Gastroesophageal sphincter (tissue), 4 donors: ENCODE data around the gene FUT3. TPM values are rescaled to one million over a fixed set of nuclear protein-coding genes. Genes with fewer than 3 reads are reported as not detected.

Experiments
- ATAC-seq: fragments of 150-250 bp; one replicate; pipeline ENCODE4 v1.9.1; 2016; ENCODE audit warnings: mild to moderate bottlenecking, moderate library complexity
- H3K27ac ChIP-seq, 4 donors: fragments of 200-600 bp; sonication (generic) in 3 of 4; 1 replicate in 3 of 4; 2 replicates in 1 of 4; pipeline ENCODE4 v1.5.1; 2016 to 2019
- H3K27me3 ChIP-seq: fragments of 200-600 bp; sonication (generic); one replicate; pipeline ENCODE4 v1.5.1; 2019
- H3K36me3 ChIP-seq, 2 donors: fragments of 200-600 bp; sonication (generic); one replicate each; pipeline ENCODE4 v1.5.1; 2019; ENCODE audit warnings: control low read depth in 1 of 2
- H3K4me1 ChIP-seq, 3 donors: fragments of 200-600 bp; sonication (generic); 1 replicate in 2 of 3; 2 replicates in 1 of 3; pipeline ENCODE4 v1.5.1; 2016 to 2019; ENCODE audit warnings: control low read depth in 2 of 3
- H3K4me3 ChIP-seq, 2 donors: fragments of 200-600 bp; sonication (generic); one replicate each; pipeline ENCODE4 v1.5.1; 2019; ENCODE audit warnings: mild to moderate bottlenecking in 1 of 2, moderate library complexity in 1 of 2
- H3K9me3 ChIP-seq, 3 donors: fragments of 200-600 bp; sonication (generic); one replicate each; pipeline ENCODE4 v1.5.1; 2017 to 2019; ENCODE audit warnings: control low read depth in 2 of 3
- EP300 ChIP-seq: sonication (generic); formaldehyde crosslinking; IDR thresholded peaks from one replicate; pipeline ENCODE4 v1.6.1; 2017; ENCODE audit warnings: antibody characterized with exemption, mild to moderate bottlenecking
- POLR2A ChIP-seq, 2 donors: fragments of 450-650 bp; IDR thresholded peaks; one replicate each; pipeline ENCODE4 v1.6.1; 2017; ENCODE audit warnings: antibody characterized with exemption in 2 of 2, mild to moderate bottlenecking in 2 of 2, moderate library complexity in 1 of 2
- POLR2AphosphoS5 ChIP-seq: sonication (generic); formaldehyde crosslinking; IDR thresholded peaks from one replicate; pipeline ENCODE4 v1.6.1; 2017; ENCODE audit warnings: antibody characterized with exemption
- WGBS, 2 donors: methylation state at CpG; one replicate each; pipeline ENCODE4 v1.1.5; 2018; ENCODE audit warnings: low coverage in 1 of 2; 5-methylcytosine and 5-hydroxymethylcytosine counted together
- total RNA-seq, 4 donors: library from RNA; depleted of rRNA; stranded (reverse); fragments of >200 nt; gene quantifications; one replicate each; pipeline ENCODE4 v1.1.0, GENCODE V29; 2016
- TF ChIP-seq, protein P1 (sequence below), 4 experiments: fragments of 200-600 bp in 2 of 4; fragments of 450-650 bp in 2 of 4; sonication (generic) in 1 of 4; IDR thresholded peaks; one replicate each; pipeline ENCODE4 v1.5.1; 2017 to 2019; ENCODE audit warnings: antibody characterized with exemption in 4 of 4, mild to moderate bottlenecking in 2 of 4, moderate library complexity in 2 of 4

The FUT3 gene
- total RNA-seq, 4 donors from 2014 or later, result 0.12 to 4.8 (median 4.5) TPM; not detected in 1

DNA sequence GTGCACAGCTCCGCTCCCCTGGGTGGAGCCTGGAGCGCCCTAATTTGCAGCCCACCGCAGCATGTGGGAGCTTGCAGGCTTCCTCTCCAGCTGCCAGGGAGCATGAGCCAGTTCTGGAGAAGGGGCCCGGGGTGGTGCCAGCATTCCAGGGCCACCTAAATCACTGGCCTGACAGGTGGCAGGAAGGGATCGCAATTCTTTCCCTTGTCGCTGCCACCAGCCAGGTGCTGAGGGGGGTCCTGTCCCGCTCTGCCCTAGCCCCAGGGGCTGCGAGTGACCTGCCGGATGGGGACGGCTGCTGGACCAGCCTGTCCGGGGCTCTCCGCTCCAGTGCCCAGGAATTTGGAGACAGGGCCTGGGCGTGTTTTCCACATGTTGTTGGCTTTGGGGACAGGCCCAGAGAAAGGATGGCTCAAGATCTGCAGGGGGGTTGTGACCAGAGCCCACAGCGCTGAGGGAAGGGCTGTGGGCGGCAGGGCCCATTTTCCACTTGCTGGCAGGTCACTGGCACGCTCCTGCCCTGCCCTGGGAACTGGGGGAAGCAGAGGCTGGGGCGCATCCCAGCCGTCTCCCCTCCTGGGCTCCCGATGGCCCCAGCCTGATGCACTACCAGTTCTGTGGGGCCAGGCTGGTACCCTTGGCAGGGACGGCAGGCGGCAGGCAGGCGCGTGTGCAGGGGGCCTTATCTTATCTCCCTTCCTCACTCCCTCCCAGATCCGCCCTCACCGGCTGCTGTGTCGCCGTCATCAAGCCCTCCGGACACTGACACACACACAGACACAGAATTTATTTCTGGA lies 42.9 kb upstream of the FUT3 start:
- WGBS, 2 donors, result 75 to 80% methylated on average over 2 to 8 of the region's 28 CpGs
- no peak overlapping the region for H3K4me3 ChIP-seq
- peaks cover 0 to 54% (median 20%) of the 10 kb centered on the region in 3 donors for H3K4me1 ChIP-seq
- peak overlapping the region in 2 of 4 donors; percentile 25 to 27 for H3K27ac ChIP-seq
- TF ChIP-seq POLR2A (IDR thresholded peaks at IDR 0.05) (no peak), POLR2AphosphoS5 (no peak), EP300 (no peak)
- TF ChIP-seq, protein P1, sequence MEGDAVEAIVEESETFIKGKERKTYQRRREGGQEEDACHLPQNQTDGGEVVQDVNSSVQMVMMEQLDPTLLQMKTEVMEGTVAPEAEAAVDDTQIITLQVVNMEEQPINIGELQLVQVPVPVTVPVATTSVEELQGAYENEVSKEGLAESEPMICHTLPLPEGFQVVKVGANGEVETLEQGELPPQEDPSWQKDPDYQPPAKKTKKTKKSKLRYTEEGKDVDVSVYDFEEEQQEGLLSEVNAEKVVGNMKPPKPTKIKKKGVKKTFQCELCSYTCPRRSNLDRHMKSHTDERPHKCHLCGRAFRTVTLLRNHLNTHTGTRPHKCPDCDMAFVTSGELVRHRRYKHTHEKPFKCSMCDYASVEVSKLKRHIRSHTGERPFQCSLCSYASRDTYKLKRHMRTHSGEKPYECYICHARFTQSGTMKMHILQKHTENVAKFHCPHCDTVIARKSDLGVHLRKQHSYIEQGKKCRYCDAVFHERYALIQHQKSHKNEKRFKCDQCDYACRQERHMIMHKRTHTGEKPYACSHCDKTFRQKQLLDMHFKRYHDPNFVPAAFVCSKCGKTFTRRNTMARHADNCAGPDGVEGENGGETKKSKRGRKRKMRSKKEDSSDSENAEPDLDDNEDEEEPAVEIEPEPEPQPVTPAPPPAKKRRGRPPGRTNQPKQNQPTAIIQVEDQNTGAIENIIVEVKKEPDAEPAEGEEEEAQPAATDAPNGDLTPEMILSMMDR (IDR thresholded peaks at IDR 0.05), result no peak
- H3K36me3 ChIP-seq, result peaks cover 0 to 39% of the 10 kb centered on the region in 2 donors
- no peaks in the 10 kb centered on the region for H3K9me3 ChIP-seq
- ATAC-seq, result no peak
- H3K27me3 ChIP-seq, result peaks cover 16% of the 10 kb centered on the region

DNA sequence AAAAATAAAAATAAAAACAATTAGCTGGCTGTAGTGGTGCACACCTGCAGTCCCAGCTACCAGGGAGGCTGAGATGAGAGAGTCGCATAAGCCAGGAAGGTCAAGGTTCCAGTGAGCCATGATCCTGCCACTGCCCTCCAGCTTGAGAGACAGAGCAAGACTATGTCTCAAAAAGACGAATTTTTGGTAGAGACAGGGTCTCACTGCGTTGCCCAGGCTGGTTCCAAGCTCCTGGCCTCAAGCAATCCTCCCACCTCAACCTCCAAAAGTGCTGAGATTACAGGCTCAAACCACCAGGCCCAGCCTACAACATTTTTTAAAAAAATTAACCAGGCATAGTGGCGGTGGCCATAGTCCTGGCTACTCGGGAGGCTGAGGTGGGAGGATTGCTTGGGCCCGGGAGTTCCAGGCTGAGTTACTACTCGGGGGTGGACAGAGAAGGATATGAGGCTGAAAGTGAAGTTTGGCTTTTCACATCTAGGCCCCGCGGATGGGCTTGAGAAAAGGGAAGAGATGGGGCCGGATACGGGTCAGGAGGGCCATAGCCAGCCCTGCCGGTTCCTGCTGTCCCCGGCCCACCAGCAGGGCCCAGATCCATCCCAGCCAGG lies 42.2 kb upstream of the FUT3 start:
- no peak for ATAC-seq
- peaks cover 0 to 54% (median 20%) of the 10 kb centered on the region in 3 donors for H3K4me1 ChIP-seq
- H3K4me3 ChIP-seq, result no peak overlapping the region
- no peaks in the 10 kb centered on the region for H3K9me3 ChIP-seq
- peak overlapping the region in 2 of 4 donors; percentile 25 to 27 for H3K27ac ChIP-seq
- WGBS, 2 donors, result 62 to 100% methylated on average over 1 to 7 of the region's 13 CpGs
- TF ChIP-seq EP300 (no peak), POLR2AphosphoS5 (no peak), POLR2A (IDR thresholded peaks at IDR 0.05) (no peak)
- TF ChIP-seq, protein P1 (IDR thresholded peaks at IDR 0.05), result no peak
- peaks cover 16% of the 10 kb centered on the region for H3K27me3 ChIP-seq
- peaks cover 0 to 39% of the 10 kb centered on the region in 2 donors for H3K36me3 ChIP-seq

DNA sequence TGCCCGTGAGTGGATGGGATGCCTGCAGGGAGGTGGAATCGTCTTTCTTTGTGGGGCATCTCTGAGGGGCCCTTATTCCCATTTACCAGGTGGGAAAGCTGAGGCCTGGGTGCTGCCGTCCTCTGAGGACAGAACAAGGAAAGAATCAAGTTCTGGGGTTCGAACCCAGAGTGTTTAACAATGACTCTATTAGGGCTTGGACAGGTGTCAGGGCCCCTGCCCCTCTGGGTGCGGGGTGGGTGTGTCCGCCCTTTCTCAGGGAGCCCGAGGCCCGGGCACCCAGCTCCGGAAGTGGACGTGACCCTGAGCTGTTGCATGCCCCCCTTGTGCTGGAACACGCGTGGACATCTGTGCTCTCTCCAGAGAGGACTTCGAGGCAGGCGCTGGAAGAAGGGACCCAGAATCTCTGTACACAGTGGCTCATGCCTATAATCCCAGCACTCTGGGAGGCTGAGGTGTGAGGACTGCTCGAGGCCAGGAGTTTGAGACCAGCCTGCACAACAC lies 41.6 kb upstream of the FUT3 start:
- 65% methylated on average over 6 of the region's 15 CpGs; no CpG with 5 or more reads in 1 of the 2 donors for WGBS, 2 donors
- peaks cover 16% of the 10 kb centered on the region for H3K27me3 ChIP-seq
- TF ChIP-seq EP300 (no peak), POLR2A (IDR thresholded peaks at IDR 0.05) (no peak), POLR2AphosphoS5 (no peak)
- TF ChIP-seq, protein P1 (IDR thresholded peaks at IDR 0.05), result no peak
- peak overlapping the region in 2 of 4 donors; percentile 25 to 27 for H3K27ac ChIP-seq
- no peak overlapping the region for H3K4me3 ChIP-seq
- peaks cover 0 to 49% (median 20%) of the 10 kb centered on the region in 3 donors for H3K4me1 ChIP-seq
- no peak for ATAC-seq
- no peaks in the 10 kb centered on the region for H3K9me3 ChIP-seq
- H3K36me3 ChIP-seq, result peaks cover 0 to 39% of the 10 kb centered on the region in 2 donors

DNA sequence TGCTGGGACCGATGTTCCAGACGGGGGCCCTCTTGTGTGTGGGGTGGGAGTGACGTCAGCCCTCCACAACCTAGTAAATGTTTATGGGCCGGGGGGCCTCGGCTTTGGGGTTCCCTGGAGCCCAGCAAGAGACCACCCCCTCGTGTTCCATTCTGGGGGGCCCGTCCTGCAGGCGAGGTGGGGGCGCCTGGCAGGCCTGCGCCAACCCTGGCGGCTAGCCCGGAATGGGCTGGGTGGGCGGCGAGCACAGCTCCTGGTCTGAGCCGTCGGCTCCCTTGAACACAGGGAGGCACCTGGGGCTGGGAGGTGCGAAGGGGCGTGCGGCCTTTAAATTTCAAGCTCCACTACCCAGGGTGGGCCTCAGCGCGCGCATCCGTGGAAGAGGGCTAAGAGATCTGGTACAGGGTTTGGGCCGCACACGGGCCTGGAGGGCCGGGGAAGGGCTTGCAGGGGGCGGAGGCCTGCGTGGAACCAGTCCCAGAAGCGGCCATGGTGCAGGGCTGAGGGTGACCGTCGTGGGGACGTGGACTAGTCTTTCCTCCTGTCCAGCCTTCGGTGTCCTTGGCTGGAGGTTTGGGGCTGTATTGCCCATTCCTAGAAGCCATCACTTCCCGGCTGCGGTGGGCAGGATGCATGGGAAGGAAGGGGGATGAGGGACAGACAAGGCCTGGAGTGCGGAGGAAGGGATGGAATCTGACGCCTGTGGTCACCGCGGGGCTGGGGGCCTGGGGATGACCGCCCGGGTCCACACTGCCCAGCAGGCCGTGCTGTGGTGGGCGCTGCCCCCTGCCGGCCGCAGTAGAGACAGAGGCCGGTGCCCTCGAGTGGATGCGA lies 40.9 kb upstream of the FUT3 start:
- Histone ChIP-seq H3K4me1 (peaks cover 0 to 42% (median 20%) of the 10 kb centered on the region in 3 donors), H3K27ac (peak overlapping the region in 1 of 4 donors; percentile 64), H3K27me3 (peaks cover 16% of the 10 kb centered on the region), H3K36me3 (peaks cover 0 to 35% of the 10 kb centered on the region in 2 donors), H3K9me3 (no peaks in the 10 kb centered on the region), H3K4me3 (no peak overlapping the region)
- TF ChIP-seq POLR2A (IDR thresholded peaks at IDR 0.05), result no peak
- no peak for TF ChIP-seq EP300
- TF ChIP-seq, protein P1 (IDR thresholded peaks at IDR 0.05), result peak in 3 of 4 experiments; percentile 83 to 91 (median 90)
- no peak for TF ChIP-seq POLR2AphosphoS5
- 6% methylated on average over 9 of the region's 48 CpGs; no CpG with 5 or more reads in 1 of the 2 donors for WGBS, 2 donors
- ATAC-seq, result peak; percentile 68
